CD4-positive, alpha-beta T cell treated with Interferon gamma for 1 hour (primary cell): ENCODE data around the gene FHAD1.
"Not testable (repeated sequence)": the region's sequence is repeated elsewhere in the genome, so short reads cannot be mapped to it uniquely, and the experiment has no call there.

Experiments
- DNase-seq: peaks from one replicate; pipeline ENCODE4 v3.0.0-alpha.2; 2020

FHAD1 gene

DNA sequence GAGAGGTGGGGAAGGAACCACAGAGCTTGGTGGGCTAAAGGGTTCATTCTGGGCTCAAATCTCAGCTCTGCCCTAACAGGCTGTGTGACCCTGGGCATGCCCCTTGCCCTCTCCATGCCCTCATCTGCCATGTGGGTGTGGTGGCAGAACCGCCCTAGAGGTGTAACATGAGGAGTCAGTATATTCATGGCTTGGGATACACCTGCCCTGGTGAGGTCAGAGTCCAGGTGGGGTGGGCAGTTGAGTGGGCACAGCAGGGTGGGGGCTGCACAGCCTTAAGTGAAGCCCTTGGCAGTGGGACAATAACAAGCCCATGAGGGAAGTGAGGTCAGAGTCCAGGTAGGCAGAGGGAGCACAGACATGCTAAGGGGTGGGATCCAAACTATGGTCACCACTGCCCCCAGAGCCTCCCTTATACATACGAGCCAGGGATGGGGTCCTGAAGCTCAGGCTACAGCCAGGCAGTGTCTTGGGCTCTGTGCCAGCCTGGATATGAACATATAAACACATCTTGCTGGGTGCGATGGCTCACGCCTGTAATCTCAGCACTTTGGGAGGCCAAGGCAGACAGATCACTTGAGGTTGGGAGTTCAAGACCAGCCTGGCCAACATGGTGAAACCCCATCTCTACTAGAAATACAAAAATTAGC, 103.7 kb downstream of the FHAD1 start:
- DNase-seq: no peak

DNA sequence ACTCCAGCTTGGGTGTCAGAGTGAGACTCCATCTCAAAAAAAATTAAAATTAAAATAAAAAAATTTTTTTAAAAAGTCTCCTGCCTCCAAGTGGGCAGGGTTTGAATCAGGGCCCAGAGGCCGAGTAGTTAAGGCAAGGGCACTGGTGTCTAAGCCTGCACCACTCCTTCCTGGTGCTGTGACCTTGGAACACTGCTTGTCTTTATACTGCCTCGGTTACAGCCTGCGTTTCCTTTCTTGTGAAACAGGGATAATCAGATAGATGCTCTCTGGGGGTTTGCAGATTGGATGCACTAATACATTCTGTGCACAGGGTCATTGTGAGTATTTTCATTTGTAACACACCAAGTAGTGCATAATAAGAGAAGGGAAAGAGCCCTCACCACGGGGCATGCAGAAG, 104.3 kb downstream of the FHAD1 start:
- DNase-seq: no peak

DNA sequence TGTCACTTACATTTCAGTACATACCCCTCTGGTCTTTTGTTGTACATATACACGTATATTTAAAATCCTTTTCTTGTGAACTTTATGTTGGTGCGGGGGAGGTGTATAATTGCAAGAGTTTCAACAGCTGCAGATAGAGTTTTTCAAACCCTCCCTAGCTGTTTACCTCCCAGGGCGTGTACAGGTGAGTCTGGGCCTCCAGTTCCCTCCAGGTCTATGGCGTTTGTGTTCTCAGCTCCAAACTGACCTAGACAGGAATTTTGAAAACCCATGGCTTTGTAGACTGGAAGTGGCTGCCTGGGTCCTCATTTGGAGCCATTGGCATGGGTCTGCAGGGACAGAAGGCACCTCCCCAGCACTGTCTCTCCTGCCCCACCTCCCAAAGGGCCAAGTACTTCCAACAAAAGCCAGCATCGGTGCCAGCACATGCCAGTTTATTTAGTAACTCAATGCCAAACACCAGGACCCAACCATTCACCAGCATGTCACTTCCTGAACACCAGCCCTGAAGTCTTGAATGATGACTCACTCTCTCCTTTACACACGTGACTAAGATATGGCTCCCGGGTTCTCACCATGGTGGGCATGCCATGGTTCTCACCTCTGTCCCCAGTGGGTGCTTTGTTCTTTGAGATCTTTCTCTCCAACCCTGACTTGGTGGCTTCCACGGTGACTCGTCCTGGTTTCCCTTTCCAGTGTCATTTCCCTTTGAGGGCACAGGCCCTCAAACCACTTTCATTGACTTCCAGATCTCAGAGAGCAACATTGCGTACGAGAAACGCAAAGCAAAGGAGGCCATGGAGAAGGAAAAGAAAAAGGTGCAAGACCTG, 105.3 kb downstream of the FHAD1 start:
- peak; percentile 9 for DNase-seq

DNA sequence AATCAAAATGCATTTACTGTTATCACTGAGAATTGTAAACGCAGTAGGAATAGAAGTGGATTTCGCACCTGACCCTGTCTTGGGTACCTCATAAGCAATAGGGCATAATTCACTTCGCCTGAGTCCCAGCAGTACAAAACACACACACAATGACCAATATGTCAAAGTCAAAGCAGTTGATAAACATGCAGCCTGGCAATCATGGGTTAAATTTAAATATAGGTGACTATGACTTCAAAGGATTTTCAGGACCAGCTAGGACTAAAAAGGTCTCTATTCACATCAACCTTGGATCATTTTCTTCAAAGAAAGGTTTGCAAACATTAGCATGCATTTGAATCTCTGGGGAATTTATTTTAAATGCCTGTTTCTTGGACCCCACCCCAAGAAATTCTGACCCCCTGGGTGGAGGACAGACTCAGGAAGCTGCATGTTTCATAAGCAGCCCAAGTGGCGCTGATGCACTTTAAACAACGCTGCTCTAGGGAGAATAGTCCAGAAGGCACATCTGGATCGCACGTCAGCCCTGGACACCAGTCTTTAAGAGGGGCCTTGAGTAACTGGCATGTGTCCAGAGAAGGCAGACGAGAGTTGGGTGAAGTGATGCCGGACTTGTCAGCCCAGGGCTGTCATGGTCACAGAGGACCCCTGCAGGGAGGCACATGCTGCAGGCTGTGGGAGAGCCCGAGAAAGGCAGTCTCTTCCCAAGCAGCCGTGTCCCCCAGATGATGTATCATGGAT, 107.0 kb downstream of the FHAD1 start:
- no peak for DNase-seq

DNA sequence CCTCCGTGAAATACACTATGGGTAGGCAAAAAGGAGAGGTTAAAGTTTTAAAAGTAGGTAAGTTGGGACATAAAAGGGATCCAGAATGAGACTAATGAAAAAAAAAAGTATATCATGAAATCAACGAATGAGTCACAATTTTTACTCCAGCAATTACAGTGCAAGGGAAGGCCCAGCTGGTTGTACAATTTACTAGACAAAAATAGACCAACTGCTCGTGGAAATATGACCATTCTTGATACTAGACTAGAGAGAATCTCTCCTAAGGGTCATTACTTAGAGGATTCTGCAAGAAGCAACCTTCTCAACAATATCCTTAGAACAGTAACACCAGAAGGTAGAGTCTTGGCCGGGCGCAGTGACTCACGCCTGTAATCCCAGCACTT, 107.5 kb downstream of the FHAD1 start:
- DNase-seq: no peak

DNA sequence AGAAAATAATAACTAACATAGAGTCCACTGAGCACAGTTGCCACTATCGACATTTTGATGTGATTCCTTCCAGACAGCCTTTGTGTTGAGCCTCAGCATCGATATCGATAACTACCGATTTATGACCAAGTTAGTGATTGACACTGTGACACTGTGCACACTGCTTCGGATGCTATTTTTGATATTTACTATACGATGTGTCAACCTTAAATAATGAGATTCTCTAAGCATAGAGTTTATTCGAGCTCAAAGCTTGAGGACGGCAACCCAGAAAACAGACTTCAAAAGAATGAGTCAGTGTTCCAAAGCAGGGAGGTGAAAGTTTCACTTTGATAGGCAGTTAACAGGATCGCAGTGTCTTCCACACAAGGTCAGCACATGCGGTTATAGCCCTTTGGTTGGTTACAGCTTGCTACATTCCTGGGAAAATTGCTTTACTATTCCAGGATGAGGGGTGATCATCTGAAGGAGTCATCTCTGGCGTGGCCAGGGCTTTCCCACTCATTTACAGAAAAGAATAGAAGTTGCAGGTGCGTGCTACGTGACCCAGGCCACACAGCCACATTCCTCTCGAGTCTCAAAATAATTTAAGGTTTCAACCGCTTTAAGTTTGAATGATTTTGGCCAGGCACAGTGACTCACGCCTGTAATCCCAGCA, 109.1 kb downstream of the FHAD1 start:
- DNase-seq: no peak

DNA sequence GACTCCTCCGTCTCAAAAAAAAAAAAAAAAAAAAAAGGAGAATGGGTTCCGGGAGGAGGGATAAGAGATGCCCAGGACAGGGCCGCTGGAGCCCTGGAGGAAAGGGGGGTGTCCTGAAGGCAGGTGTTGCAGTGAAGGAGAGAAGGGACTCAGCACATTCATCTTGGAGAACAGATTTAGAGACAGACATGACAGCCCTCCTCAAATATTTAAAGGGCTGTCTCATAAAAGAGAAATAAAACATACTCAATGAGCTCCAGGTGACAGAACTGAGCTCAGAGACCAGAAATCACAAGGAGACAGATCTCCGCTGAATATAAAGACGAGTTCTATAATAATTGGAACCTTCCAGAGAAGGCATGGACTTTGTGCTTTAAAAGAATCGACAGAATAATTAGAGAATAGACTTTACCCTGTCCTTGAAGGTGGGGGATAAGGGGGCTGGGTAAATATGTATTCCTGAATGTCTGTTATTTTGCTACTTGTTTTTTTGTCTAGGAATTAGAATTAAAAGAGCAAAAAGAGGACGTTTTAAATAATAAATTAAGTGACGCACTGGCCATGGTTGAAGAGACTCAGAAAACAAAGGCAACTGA, 110.7 kb downstream of the FHAD1 start:
- DNase-seq: no peak

DNA sequence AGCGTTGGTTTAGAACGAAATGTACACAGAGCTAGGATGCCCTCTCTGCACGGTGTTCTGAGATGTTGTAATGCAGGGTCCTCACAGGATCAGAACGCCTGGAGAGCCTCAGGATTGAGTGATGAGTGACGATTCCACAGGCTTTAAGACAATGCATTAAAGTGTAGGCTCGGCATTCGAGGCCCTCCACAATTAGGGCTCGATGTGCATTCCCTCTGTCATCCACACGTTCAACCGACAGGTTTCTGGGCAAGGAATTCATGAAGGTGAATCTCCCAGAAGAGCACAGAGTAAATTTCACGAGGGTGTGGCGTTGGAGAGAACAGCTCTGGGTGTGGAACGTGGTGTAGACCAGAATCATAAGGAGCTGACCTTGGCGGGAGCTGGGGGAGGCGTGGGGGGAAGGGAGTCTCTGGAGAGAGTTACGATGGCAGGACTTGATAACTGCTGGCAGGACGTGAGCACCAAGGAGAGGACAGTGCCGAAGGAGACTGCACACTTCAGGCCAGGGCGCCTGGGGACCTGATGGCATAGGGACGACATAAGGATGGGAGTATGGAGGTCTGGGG, 111.6 kb downstream of the FHAD1 start:
- no peak for DNase-seq

DNA sequence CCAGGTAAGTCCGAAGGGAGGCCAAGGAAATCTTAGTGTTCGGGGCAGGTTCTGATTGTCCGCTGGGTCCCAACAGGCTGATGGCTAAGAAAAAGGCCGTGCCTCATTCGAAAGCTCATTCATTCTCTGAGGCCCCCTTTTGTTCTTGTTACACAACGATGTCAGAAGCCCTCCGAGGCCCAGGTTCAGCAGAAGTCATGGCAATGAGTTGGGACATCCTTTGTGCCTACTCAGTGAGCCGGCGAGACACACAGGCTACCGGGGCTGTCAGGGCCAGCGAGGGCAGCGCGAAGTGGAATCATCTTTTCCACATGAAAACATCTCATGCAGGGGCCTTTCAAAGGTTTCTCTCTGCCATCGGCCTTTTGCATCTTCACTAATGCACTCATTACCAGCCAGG, 113.7 kb downstream of the FHAD1 start:
- no peak for DNase-seq

DNA sequence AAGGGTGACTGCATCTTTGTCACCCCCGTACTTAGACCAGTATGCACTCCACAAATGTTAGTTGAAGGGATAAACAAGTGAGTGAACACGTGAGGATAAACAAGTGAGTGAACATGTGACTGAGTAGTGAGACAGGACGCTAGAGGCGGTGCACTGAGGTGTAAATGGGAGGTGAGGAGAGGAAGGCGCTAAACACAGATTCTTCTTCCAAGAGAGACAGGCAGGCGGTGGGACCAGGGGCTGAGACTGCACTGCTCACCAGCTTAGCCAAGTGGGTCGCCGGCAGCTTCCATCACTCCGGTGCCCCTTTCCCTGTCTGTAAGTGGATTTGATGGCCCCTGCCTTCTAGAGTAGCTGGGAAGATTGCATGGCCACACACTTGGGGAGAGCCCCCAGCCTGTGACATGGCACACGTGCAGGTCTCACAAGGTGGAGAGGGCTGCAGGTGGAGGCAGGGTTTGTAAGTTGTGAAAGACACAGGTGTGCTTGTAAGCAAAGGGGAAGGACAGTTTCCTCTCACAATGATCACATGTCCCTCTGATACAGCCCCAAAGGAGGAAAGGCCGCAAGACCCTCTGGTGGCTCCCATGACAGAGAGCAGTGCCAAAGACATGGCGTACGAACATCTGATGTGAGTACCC, 115.2 kb downstream of the FHAD1 start:
- no peak for DNase-seq

DNA sequence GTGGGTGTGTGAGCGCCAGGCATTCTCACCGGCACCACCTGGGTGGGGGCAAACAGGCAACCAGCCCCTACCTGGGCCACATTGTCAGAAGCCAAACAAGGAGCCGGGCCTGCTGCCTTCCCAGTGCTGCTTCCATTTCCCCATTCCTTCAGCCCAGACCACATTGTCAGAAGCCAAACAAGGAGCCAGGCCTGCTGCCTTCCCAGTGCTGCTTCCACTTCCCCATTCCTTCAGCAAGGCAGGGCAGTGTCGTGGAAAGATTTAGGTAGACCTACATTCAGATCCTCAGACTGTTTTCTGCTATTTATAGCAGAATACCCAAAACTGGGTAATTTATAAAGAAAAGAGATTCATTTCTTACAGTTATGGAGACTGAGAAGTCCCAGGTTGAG, 115.7 kb downstream of the FHAD1 start:
- no peak for DNase-seq

DNA sequence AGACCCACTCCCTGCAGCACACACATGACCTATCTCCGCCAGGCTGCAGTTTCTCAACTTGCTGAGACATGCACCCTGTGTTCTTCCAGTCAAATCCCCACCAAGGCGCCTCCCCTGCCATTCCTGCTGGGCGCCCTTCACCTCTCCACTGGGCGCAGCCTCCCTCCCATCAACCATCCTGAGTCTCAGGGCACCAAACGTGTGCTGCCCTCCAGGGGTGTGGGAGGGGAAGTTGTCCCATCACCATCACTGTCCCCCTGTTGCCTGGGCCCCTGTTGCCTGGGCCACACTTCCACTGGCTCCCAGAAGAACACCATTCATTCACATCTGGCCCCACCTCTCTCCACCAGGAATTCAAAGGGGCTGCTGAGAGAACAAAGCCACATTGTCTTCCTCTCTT, 117.7 kb downstream of the FHAD1 start:
- no peak for DNase-seq

DNA sequence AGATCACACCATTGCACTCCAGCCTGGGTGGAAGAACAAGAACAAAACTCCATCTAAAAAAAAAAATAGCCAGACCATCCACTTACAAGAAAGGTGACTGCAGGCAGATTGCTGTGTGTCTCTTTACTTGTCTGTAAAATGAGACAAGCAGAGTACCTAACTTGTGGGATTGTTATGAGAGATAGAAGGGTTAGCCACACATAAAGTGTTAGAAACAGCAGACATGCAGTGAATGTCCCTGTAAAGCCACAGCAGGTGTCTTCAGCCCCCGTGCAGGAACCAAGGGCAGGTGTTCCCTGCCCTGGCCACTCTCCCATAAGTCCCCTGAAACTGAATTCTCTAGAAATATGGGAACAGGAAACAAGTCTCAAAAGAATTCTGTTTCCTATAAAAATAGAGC, 121.9 kb downstream of the FHAD1 start:
- no peak for DNase-seq

DNA sequence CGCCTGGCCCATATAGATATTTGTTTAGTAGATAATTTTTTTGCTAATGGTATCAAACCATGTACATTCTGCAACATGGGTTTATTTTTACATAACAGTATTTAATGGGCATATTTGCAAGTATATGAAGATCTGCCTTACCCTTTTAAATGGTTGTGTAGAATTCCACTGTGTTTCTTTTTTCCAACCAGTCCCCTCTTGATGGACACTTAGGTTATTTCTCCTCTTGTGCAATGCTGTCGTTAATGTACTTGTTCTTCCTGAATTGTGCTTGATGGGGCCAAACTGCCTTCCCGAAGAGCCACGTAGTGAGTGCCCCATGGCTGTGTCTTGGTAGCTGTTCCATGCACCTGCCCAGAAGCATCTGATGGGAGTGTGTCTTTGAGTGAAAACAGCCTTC, 123.2 kb downstream of the FHAD1 start:
- no peak for DNase-seq

DNA sequence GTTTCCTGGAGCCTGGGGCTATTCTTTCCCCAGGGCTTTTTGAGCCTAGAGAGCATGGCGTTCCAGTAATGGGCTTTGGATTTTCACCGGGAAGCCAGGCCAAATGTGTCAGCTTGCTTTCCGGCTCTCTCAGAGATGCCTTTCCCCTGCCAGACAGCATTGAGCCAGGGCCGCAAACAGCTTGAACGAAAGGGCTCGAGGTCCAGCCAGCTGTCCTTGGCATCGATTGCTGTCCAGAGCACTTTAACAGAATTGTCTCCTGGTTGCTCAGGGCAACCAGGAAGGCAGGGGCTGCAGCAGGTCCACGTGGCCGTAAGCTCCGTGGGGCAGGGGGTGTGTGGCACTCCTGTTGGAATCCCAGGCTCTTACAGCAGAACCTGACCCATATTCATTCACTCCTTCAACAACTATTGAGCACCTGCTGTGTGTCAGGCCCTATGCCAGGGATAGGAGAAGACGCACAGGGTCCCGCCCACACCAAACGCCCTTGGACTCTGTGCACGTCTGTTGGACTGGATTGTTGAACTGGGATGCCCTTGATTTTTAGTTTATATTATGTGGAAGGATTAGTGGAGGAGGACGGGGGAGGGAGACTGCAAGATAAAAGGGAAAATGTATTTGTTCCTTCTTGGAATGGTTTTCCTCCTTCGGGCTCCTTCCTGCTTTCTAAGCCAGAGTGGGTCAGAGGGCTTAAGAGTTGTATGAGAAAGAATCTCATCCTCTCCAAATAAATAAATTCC, 123.9 kb downstream of the FHAD1 start:
- no peak for DNase-seq

DNA sequence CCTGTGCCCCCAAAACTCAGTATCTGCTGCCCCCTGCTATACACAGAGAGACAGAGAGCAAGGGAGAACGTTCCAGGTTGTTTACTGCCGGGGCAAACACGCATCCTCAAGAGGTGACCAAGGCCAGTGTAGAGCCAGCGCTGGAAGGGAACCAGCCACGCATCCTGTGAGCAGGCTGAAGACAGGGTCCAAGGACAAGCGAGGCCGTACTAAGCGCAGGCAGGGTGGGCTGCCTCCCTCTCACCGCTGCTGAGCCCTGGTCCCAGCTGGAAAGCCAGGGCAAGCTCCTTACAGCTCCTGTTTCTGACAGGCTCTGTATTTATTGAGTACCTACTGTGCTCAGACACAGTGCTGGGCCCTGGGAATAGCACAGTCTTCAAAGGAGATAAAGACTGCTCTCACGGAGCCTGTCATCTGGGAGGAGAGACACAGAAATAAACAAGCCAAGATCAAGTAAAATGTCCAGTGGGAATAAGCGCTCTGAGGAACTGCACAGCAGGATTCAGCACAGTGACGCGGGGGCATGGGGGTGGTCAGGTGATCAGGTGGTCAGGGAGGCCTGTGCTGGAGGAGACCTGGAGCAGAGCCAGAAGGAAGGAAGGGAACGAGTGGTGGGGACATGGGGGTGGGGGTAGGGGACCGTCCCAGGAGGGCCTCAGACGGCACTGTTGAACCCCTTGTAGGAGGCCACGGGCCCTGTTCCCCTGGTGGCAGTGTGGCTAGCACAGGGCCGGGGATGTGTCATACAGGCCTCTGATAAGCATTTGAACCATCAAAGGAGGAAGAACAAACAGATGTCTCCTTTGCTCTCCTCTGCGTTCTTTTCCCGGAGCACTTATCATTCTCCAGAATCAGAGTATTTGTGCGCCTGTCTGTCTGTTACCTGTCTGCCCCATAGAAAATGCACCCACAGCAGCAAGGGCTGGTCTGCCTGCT, 124.9 kb downstream of the FHAD1 start:
- no peak for DNase-seq

DNA sequence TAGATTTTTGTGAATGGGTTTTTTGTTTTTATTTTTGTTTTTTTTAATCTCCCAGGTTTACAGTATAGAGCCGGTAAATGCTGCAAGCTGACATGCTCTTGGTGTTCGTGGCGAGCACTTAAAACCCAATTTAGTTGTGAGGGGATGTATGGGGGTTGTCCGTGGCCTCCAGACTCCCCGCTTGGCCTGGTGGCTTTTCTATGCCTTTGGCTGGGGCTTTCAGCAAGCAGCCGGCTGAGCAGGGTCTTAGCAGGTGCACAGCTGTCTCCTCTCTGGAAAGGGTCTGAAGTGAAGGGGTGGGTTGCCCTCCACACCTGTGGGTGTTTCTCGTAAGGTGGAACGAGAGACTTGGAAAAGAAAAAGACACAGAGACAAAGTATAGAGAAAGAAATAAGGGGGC, 131.7 kb downstream of the FHAD1 start:
- DNase-seq: no peak

DNA sequence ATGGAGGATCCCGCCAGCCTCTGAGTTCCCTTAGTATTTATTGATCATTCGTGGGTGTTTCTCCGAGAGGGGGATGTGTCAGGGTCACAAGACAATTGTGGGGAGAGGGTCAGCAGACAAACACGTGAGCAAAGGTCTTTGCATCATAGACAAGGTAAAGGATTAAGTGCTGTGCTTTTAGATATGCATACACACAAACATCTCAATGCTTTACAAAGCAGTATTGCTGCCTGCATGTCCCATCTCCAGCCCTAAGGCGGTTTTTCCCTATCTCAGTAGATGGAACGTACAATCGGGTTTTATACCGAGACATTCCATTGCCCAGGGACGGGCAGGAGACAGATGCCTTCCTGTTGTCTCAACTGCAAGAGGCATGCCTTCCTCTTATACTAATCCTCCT, 132.1 kb downstream of the FHAD1 start:
- not testable (repeated sequence) for DNase-seq

DNA sequence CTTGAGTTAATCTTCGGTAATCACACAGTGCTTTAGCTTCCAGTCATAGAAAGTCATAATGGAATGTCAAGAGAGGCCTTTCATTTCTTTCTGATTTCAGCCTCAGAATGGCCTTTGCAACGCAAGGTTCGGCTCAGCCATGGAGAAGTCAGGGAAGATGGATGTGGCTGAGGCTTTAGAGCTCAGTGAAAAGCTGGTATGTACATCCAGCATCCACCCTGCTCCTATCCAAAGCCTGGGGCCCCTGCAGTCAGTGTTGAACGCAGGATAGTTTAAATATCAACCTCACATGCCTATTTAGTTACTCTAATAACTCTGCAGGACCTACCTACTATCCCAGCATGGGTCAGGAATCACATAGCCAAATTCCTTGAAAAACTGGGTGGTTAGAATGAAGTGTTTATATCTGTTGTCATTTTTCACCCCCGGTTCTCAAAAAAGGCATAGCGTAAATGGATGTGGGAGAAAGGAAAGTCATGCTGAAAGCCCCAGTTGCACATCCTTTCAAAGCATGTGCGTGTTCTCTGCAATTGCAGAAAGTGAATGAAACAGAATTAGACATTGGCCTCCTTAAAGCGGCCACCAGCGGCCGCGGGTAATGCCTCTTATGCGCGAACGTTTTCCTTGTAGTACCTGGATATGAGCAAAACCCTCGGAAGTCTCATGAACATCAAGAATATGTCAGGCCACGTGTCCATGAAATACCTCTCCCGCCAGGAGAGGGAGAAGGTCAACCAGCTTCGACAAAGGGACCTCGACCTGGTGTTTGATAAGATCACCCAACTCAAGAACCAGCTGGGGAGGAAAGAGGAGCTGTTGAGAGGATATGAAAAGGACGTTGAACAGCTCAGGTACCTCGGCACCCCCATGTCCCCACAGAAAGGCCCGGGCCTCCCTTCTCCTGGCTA, 133.8 kb downstream of the FHAD1 start:
- no peak for DNase-seq
